Activated CD4-positive, CD25-positive, alpha-beta regulatory T cell treated with anti-CD3 and anti-CD28 coated beads, Interleukin-2, amount 50 U/mL, for 24 hours (primary cell): Measurements from ENCODE around the gene ADAMTS14.

Experiments used
- ATAC-seq, 2 donors: fragments of 150-1000 bp; cut with Tn5 transposase; one replicate each; pipeline ENCODE4 v1.10.0; 2021; ENCODE audit warnings: mild to moderate bottlenecking in 1 of 2, moderate library complexity in 1 of 2

The ADAMTS14 gene

DNA sequence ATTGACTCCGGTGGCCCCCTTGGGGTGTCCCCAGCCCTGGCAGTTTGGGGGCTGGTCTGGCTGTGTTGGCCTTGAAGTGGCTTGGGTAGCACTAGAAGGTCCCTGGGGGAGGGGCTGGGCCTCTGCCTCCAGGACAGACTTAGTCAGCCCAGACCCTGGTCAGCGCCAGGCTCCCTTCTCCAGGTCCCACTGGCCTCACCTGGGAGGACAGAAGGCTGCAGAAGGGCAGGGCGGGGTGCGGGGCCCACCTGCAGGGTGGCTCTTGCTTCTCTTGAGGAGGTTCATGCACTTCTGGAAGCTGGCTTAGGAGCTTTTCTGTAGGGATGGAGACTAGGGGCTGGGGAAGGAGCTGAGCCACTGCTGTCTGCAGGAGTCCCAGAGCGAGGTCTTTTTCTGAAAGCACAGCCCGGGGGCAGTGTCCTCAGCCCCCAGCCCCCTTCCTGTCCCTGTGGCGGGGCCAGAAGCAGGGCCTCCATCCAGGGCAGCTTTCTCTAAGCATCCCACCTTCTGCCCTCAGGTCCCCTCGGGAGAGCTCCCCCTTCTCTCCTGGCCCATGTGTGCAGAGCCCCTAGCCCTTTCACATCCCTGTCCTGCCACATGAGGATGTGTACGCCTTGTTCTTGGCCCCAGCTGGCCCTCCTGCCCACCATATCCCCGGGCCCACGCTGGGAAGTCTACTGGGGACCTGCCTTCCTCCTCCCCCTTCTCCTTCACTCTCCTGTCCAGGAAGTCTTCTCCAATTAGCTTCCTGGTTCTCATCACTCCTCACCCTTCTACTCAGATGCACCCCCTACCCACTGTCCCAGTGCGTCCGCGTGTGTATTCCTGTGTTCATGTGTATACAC lies 101.9 kb downstream of the ADAMTS14 start:
- ATAC-seq, result no peak

GRCh38 chr10:70774810-70775678 lies 102.7 kb downstream of the ADAMTS14 start:
- ATAC-seq, result no peak

DNA sequence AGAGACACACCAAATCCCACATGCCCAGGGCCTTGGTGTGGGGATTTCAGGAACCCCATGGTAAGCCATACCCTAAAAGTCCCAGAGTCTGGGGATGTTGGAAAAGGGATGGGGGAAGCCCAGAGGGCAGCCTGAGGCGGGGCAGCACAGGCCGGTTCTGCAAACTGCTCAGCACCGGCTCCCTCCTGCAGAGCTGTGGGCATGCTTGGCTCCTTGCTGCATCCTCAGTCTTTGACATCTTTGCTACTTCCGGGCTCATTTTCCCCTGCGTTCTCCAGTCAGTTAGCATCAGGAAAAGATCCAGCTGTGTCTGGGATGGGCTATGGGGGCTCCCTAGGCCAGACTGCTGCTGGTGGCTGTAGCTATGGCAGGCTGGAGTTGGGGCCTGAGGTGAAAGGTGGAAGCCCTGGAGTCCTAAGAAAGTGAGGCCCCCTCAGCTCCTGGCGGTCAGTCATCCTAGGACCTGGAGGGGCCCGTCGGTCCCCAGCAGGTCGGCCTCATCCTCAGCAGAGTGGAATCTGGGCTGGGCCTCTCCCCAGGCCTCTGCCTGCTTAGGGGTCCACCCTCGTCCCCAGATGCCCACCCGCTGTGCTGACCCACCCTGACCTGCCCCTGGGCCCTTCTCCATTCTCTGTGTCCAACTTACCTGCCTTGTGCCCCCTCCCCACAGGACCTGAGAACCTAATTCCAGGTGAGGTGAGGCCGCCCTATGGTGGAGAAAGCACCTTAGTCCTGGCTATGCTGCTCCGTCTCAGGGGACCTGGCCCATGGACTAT lies 103.6 kb downstream of the ADAMTS14 start:
- ATAC-seq, result no peak

GRCh38 chr10:70776455-70777005 lies 104.2 kb downstream of the ADAMTS14 start:
- no peak for ATAC-seq

- ATAC-seq, result no peak
Observed at GRCh38 chr10:70777063-70777875, 105.0 kb downstream of the ADAMTS14 start.

- no peak for ATAC-seq
Observed at GRCh38 chr10:70778267-70778924, 106.1 kb downstream of the ADAMTS14 start.

- ATAC-seq, result no peak
Observed at GRCh38 chr10:70779088-70779487, 106.8 kb downstream of the ADAMTS14 start.

GRCh38 chr10:70779511-70780369 lies 107.4 kb downstream of the ADAMTS14 start:
- ATAC-seq, result no peak

DNA sequence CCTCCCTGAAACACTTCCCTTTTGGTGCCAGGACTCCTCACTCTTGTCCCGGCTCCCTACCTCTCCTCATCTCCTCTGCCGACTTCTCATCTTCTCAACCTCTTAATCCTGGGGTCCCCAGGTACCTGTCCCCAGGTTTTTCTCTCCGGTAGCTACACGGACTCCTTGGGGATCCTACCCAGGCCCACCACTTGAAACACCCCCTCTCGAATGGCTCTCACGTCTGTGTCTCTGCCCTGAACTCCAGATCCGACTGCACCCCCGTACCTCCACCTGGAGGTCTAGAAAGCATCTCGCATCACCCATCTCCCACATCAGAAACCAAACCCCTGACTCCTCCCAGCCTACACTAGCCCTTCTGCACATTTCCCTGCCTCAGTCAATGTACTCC lies 108.1 kb downstream of the ADAMTS14 start:
- no peak for ATAC-seq

- ATAC-seq, result no peak
Observed at GRCh38 chr10:70780772-70781171, 108.5 kb downstream of the ADAMTS14 start.

- ATAC-seq, result no peak
Observed at GRCh38 chr10:70781461-70782051, 109.2 kb downstream of the ADAMTS14 start.

GRCh38 chr10:70782086-70782745 lies 109.9 kb downstream of the ADAMTS14 start:
- ATAC-seq, result no peak

DNA sequence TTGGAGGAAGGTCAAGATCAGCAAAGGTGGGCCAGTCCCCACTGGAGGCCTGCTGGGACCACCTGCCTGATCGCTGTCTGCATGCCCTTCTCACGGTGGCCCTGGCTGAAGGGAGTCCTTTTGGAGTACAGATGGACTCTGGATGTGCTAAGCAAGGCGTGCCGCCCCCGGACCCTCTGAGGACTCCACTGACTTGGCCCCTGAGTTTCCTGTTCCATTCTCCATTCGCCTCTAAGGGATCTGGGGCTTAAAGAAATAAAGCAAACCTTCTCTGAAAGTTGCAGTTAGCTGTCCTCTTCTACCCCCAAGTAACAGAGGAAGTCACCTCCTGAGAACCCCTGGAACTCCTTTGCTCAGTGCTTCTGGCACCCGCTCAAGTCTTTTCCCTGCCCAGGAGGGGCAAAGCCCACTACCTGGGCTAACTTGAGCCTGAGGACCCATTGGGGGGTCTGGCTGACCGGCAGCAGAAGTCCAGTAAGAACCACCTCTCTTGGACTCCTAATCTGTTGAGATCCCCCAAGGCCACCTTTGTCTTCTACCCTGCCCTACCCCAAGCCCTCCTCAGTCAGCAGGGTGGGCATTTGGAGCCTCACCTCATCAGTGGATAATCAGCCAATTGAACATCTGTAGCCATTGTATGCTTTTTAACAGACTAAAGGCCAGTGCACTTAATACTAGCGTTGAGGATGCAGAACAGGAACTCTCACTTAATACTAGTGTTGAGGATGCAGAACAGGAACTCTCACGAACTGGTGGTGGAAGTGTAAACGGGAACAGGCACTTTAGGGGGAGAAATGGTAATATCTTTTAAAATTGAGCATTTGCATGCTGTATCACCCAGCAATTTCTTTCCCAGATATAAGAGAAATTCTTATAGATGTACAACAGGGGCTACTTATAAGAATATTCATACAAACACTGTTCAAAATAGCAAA lies 110.7 kb downstream of the ADAMTS14 start:
- no peak for ATAC-seq

- no peak for ATAC-seq
Observed at GRCh38 chr10:70784016-70784415, 111.7 kb downstream of the ADAMTS14 start.

GRCh38 chr10:70784471-70784870 lies 112.2 kb downstream of the ADAMTS14 start:
- no peak for ATAC-seq

GRCh38 chr10:70785190-70785589 lies 112.9 kb downstream of the ADAMTS14 start, which contains the start of gene TBATA:
TSS of gene TBATA (minus strand) at chr10:70785377. CDS start at chr10:70783379, 1,998 bp downstream.
- no peak for ATAC-seq

DNA sequence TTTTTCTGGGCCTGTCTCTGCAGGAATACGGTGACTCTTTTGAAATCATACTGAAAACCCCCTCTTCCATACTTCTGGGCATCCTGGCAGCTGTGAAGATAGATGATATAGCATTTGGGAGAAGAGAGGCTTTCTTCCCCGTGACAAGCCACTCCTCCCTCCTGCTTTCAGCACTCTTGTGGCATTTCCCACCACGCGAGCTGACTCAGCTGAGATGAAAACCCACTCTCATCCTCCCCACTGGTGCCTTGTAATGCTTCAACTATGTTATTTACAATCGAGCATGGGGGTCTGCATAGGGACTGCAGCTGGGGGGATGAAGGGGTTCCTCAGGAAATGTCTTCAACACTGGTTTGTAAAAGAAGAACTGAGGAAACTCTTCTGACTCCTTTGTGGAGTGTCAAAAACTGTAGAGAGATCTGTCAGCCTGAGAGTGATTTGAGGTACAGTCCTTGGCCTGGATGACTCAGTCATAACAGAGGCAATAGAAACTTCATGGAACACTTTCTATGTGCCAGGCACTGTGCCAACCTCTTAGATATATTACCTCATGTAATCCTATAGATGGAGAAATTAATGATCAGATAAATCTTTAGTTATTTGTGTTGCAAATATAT lies 114.6 kb downstream of the ADAMTS14 start:
- ATAC-seq, result no peak
